HEK293T (cell line): ENCODE measurements around the gene PRKG2.

Experiments used
- CTBP1 ChIP-seq: fragments of 450-650 bp; IDR thresholded peaks from 2 replicates; pipeline ENCODE4 v1.6.1; 2016; ENCODE audit warnings: borderline replicate concordance
- FOXK2 ChIP-seq: fragments of 450-650 bp; IDR thresholded peaks from 2 replicates; pipeline ENCODE4 v1.6.1; 2016; ENCODE audit warnings: mild to moderate bottlenecking
- SP1 ChIP-seq: fragments of 450-650 bp; IDR thresholded peaks from 2 replicates; pipeline ENCODE4 v1.6.1; 2017
- TARDBP ChIP-seq: fragments of 450-650 bp; IDR thresholded peaks from 2 replicates; pipeline ENCODE4 v1.6.1; 2016

DNA sequence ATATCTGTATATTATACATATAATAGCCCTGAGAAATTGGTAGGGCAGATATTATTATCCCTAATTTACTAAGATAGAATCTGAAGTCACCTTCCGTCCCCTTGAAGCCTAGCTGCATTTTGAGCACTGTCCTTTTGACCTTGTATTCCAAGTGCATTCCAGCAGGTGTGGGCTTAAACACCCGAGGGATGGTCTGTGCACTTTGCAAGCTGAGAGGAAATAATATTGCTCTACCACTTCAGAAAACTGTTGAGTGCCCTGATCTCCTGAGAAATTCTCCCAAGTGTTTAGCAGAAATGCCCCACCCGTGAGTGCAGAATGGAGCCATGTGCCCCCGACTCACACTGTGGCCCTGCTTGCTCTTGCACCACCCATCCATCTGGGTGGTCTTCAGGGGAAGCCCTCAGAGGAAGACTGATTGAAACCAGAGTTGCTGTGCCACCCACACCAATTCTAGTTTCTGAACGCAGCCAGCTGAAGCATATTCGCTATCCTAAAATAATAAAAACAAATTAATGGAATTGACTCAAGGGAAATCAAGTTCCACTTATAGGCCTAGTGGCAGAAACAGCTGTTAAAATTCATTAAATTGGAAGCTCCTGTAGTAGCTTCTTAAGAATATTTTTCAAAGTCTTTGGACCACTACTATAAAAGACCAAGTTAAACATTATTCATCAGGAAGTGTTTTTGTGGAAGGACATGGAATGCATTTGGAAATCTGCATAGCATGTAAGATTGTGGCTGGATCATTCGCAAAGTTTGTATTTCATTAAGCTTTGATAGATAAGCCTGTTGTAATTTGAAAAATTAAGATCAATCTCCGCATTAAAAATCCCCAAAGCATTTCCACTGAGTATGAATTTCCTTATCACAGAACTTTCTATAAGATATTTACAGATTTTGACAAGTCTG lies 41.3 kb upstream of the PRKG2 start:
- TF ChIP-seq SP1 (no peak), FOXK2 (no peak), CTBP1 (no peak), TARDBP (no peak)
